ENCODE results near the gene CAMK2D. TPM values are rescaled to one million over a fixed set of nuclear protein-coding genes. Genes with fewer than 3 reads are reported as not detected.
A peak's percentile ranks its signal among the peaks of the same experiment; 100 is the strongest.

The CAMK2D gene
- total RNA-seq, 1 donor from 2014 or later, result 38.1 TPM

GRCh38 chr4:113639326-113639725, 122.2 kb downstream of the CAMK2D start:
- no peak for DNase-seq (ENCODE audit: low read depth in 2 of 2)

- no peak for DNase-seq (ENCODE audit: low read depth in 2 of 2)
Observed at GRCh38 chr4:113638562-113638832, 123.0 kb downstream of the CAMK2D start.

- no peak for DNase-seq (ENCODE audit: low read depth in 2 of 2)
Observed at GRCh38 chr4:113637823-113638561, 123.5 kb downstream of the CAMK2D start.

GRCh38 chr4:113637363-113637762, 124.2 kb downstream of the CAMK2D start:
- DNase-seq (ENCODE audit: low read depth in 2 of 2), result peak in 1 of 2 donors; percentile 6

GRCh38 chr4:113636877-113637276, 124.7 kb downstream of the CAMK2D start:
- peak in 1 of 2 donors; percentile 44 for DNase-seq (ENCODE audit: low read depth in 2 of 2)

GRCh38 chr4:113636438-113636818, 125.1 kb downstream of the CAMK2D start:
- no peak for DNase-seq (ENCODE audit: low read depth in 2 of 2)

GRCh38 chr4:113635739-113636437, 125.7 kb downstream of the CAMK2D start:
- peak in 1 of 2 donors; percentile 36 for DNase-seq (ENCODE audit: low read depth in 2 of 2)

GRCh38 chr4:113634081-113634969, 127.2 kb downstream of the CAMK2D start:
- no peak for DNase-seq (ENCODE audit: low read depth in 2 of 2)

GRCh38 chr4:113633467-113633866, 128.1 kb downstream of the CAMK2D start:
- no peak for DNase-seq (ENCODE audit: low read depth in 2 of 2)

- no peak for DNase-seq (ENCODE audit: low read depth in 2 of 2)
Observed at GRCh38 chr4:113628711-113629110, 132.8 kb downstream of the CAMK2D start.

GRCh38 chr4:113627321-113627720, 134.2 kb downstream of the CAMK2D start:
- DNase-seq (ENCODE audit: low read depth in 2 of 2), result no peak

- no peak for DNase-seq (ENCODE audit: low read depth in 2 of 2)
Observed at GRCh38 chr4:113625902-113626301, 135.6 kb downstream of the CAMK2D start.

- no peak for DNase-seq (ENCODE audit: low read depth in 2 of 2)
Observed at GRCh38 chr4:113623274-113623894, 138.2 kb downstream of the CAMK2D start.

GRCh38 chr4:113621633-113622032, 139.9 kb downstream of the CAMK2D start:
- no peak for DNase-seq (ENCODE audit: low read depth in 2 of 2)

GRCh38 chr4:113620032-113620431, 141.5 kb downstream of the CAMK2D start:
- no peak for DNase-seq (ENCODE audit: low read depth in 2 of 2)

GRCh38 chr4:113619526-113619925, 142.0 kb downstream of the CAMK2D start:
- no peak for DNase-seq (ENCODE audit: low read depth in 2 of 2)

GRCh38 chr4:113618205-113618604, 143.3 kb downstream of the CAMK2D start:
- DNase-seq (ENCODE audit: low read depth in 2 of 2), result no peak

GRCh38 chr4:113617195-113617594, 144.3 kb downstream of the CAMK2D start:
- DNase-seq (ENCODE audit: low read depth in 2 of 2), result no peak

GRCh38 chr4:113616443-113616842, 145.1 kb downstream of the CAMK2D start:
- peak in 1 of 2 donors; percentile 24 for DNase-seq (ENCODE audit: low read depth in 2 of 2)

- no peak for DNase-seq (ENCODE audit: low read depth in 2 of 2)
Observed at GRCh38 chr4:113614414-113614813, 147.1 kb downstream of the CAMK2D start.

- DNase-seq (ENCODE audit: low read depth in 2 of 2), result no peak
Observed at GRCh38 chr4:113613503-113613902, 148.0 kb downstream of the CAMK2D start.

- no peak for DNase-seq (ENCODE audit: low read depth in 2 of 2)
Observed at GRCh38 chr4:113610537-113610936, 151.0 kb downstream of the CAMK2D start.
